ENCODE results near the gene LRRC4C.

GRCh38 chr11:40838181-40838683 is 621.2 kb downstream of the LRRC4C start:
- no peak for TF ChIP-seq CTCF (IDR thresholded peaks at IDR 0.05)
- TF ChIP-seq ZFX (IDR thresholded peaks at IDR 0.05; ENCODE audit: borderline replicate concordance) = no peak

All from 22Rv1 (cell line).